HCT116 (cell line): Measurements from ENCODE around the gene ARMC2. TPM values are rescaled to one million over a fixed set of nuclear protein-coding genes. Genes with fewer than 3 reads are reported as not detected.
"Not testable (repeated sequence)": the region's sequence is repeated elsewhere in the genome, so short reads cannot be mapped to it uniquely, and the experiment has no call there.

Experiments
- ATAC-seq: fragments of 200-7000 bp; cut with Tn5 transposase; 2 replicates; pipeline ENCODE4 v1.9.1; 2020; ENCODE audit warnings: mild to moderate bottlenecking, moderate library complexity
- BruUV-seq: library from RNA; stranded (reverse); fragments of 400-500 nt; replicated peaks from 2 replicates; lab custom pipeline; 2021; lab: Mats Ljungman, UMichigan
- CTCF ChIA-PET: fragments of 300-600 bp; sonication (Branson Sonifier 250); formaldehyde crosslinking; loops from one replicate; lab custom pipeline; 2021; ENCODE audit warnings: antibody characterized with exemption; lab: Charles Lee
- POLR2A ChIA-PET: fragments of 300-600, 350-600 bp; sonication (Branson Sonifier 250); formaldehyde crosslinking; loops from one replicate; lab custom pipeline; 2021; ENCODE audit warnings: antibody characterized with exemption; lab: Charles Lee
- RAD21 ChIA-PET, 2 experiments: fragments of 300-600 bp; sonication (Branson Sonifier 250); formaldehyde crosslinking; loops; one replicate each; lab custom pipeline; 2023; ENCODE audit warnings: low total read pairs in 2 of 2; ENCODE audit not compliant: uncharacterized antibody in 2 of 2, unreplicated experiment in 2 of 2, low non-redundant PET in 1 of 2; lab: Charles Lee
- DNase-seq: peaks from one replicate; pipeline ENCODE4 v3.0.0-alpha.2; 2010; ENCODE audit warnings: low read depth, low spot score
- H2AFZ ChIP-seq: fragments of 200-600 bp; shearing (Covaris generic), sonication (generic); 2 replicates; pipeline ENCODE4 v1.6.1; 2017; ENCODE audit warnings: low read depth, mixed run types, mixed read lengths, antibody characterized with exemption, low read length; ENCODE audit not compliant: poor library complexity, severe bottlenecking
- H3K27ac ChIP-seq: 2 replicates; pipeline ENCODE4 v1.5.1; 2012; ENCODE audit warnings: low read depth, low read length
- H3K27me3 ChIP-seq: fragments of 200-600 bp; sonication (generic); 2 replicates; pipeline ENCODE4 v1.6.1; 2016; ENCODE audit warnings: mixed run types, low read length, mixed read lengths; ENCODE audit not compliant: insufficient read depth
- H3K36me3 ChIP-seq, 2 experiments: fragments of 200-500 bp in 1 of 2; fragments of 200-600 bp in 1 of 2; sonication (Bioruptor generic) in 1 of 2; sonication (generic) in 1 of 2; 2 replicates each; pipeline versions ENCODE4 v1.5.1 to v1.6.1; 2014 to 2016; ENCODE audit warnings: low read length in 2 of 2, inconsistent platforms in 1 of 2, mixed read lengths in 1 of 2, mixed run types in 1 of 2; ENCODE audit not compliant: insufficient read depth in 2 of 2, control insufficient read depth in 1 of 2
- H3K4me1 ChIP-seq, 2 experiments: fragments of 200-600 bp in 1 of 2; sonication (generic) in 1 of 2; 2 replicates each; pipeline versions ENCODE4 v1.5.1 to v1.6.1; 2012 to 2017; ENCODE audit warnings: low read length in 2 of 2, inconsistent platforms in 1 of 2, mild to moderate bottlenecking in 1 of 2, mixed read lengths in 1 of 2, mixed run types in 1 of 2, moderate library complexity in 1 of 2; ENCODE audit not compliant: insufficient read depth in 2 of 2, control insufficient read depth in 1 of 2
- H3K4me2 ChIP-seq: fragments of 200-600 bp; sonication (generic); 2 replicates; pipeline ENCODE4 v1.6.1; 2017; ENCODE audit warnings: mixed run types, low read length, mixed read lengths
- H3K4me3 ChIP-seq, 2 experiments: fragments of 200-600 bp in 1 of 2; sonication (generic) in 1 of 2; replicated peaks in 1 of 2; 2 replicates each; pipeline ENCODE4 v1.5.1; 2011 to 2016; ENCODE audit warnings: low read length in 2 of 2, control low read depth in 1 of 2, low read depth in 1 of 2, mild to moderate bottlenecking in 1 of 2, mixed read lengths in 1 of 2, mixed run types in 1 of 2
- H3K79me2 ChIP-seq: fragments of 200-600 bp; sonication (generic); 2 replicates; pipeline ENCODE4 v1.6.1; 2017; ENCODE audit warnings: mild to moderate bottlenecking, mixed run types, low read length, moderate library complexity, mixed read lengths; ENCODE audit not compliant: insufficient read depth
- H3K9ac ChIP-seq: fragments of 200-600 bp; sonication (generic); 2 replicates; pipeline ENCODE4 v1.6.1; 2016; ENCODE audit warnings: low read length, mixed read lengths
- H3K9me2 ChIP-seq: fragments of 200-600 bp; sonication (generic), shearing (Covaris generic); 2 replicates; pipeline ENCODE4 v1.6.1; 2017; ENCODE audit warnings: mixed run types, mild to moderate bottlenecking, moderate library complexity; ENCODE audit not compliant: insufficient read depth
- H3K9me3 ChIP-seq, 2 experiments: fragments of 200-500 bp in 1 of 2; fragments of 200-600 bp in 1 of 2; sonication (Bioruptor generic) in 1 of 2; sonication (generic) in 1 of 2; 2 replicates each; pipeline ENCODE4 v1.6.1; 2014 to 2017; ENCODE audit warnings: low read length in 2 of 2, mixed read lengths in 2 of 2, inconsistent platforms in 1 of 2, low read depth in 1 of 2, mild to moderate bottlenecking in 1 of 2, mixed run types in 1 of 2, moderate library complexity in 1 of 2; ENCODE audit not compliant: control insufficient read depth in 1 of 2, insufficient read depth in 1 of 2
- H4K20me1 ChIP-seq: fragments of 200-600 bp; sonication (generic), shearing (Covaris generic); 2 replicates; pipeline ENCODE4 v1.6.1; 2017; ENCODE audit warnings: mixed run types, mild to moderate bottlenecking, moderate library complexity; ENCODE audit not compliant: insufficient read depth
- CEBPB ChIP-seq: IDR thresholded peaks from 2 replicates; pipeline ENCODE4 v1.6.1; 2012; ENCODE audit warnings: low read depth
- ELF1 ChIP-seq: IDR thresholded peaks from 2 replicates; pipeline ENCODE4 v1.6.1; 2012; ENCODE audit warnings: low read depth, borderline replicate concordance
- POLR2A ChIP-seq: IDR thresholded peaks from 2 replicates; pipeline ENCODE4 v1.7.0; 2011; ENCODE audit warnings: borderline replicate concordance; ENCODE audit not compliant: insufficient read depth, insufficient read length; ENCODE audit errors: extremely low read depth
- RAD21 ChIP-seq: IDR thresholded peaks from 2 replicates; pipeline ENCODE4 v1.6.1; 2012; ENCODE audit warnings: low read depth, mild to moderate bottlenecking
- SIN3A ChIP-seq: IDR thresholded peaks from 2 replicates; pipeline ENCODE4 v1.6.1; 2012; ENCODE audit warnings: low read depth
- SP1 ChIP-seq: IDR thresholded peaks from 2 replicates; pipeline ENCODE4 v1.6.1; 2012; ENCODE audit warnings: low read depth
- ZNF274 ChIP-seq: fragments of 200-500 bp; sonication (Bioruptor generic); IDR thresholded peaks from 2 replicates; pipeline ENCODE4 v1.6.1; 2014; ENCODE audit warnings: mild to moderate bottlenecking, low read depth, low read length, inconsistent platforms
- intact Hi-C: fragments of 100-400 bp; cut with micrococcal nuclease; formaldehyde crosslinking; loops from 2 replicates; pipeline ENCODE4 v1.10.0; 2022
- total RNA-seq: library from RNA; stranded (reverse); gene quantifications from one replicate; pipeline ENCODE4 v1.2.1, GENCODE V29; 2021; ENCODE audit not compliant: unreplicated experiment
- TF ChIP-seq, protein P1 (sequence below): IDR thresholded peaks from 2 replicates; pipeline ENCODE4 v1.6.1; 2012; ENCODE audit warnings: low read depth

The ARMC2 gene
- total RNA-seq, 1 experiment from 2014 or later = 3.6 TPM

DNA sequence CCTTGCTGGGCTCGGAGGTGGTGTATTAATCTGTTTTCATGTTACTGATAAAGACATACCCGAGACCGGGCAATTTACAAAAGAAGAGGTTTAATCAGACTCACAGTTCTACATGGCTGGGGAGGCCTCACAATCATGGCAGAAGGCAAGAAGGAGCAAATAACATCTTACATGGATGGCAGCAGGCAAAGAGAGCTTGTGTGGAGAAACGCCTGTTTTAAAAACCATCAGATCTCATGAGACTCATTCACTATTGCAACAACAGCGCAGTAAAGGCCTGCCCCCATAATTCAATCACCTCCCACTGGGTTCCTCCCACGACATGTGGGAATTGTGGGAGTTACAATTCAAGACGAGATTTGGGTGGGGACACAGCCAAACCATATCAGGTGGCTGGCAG, 30.9 kb upstream of the ARMC2 start:
- H3K27ac ChIP-seq, H3K9ac ChIP-seq, H3K79me2 ChIP-seq, RAD21 ChIA-PET, CTCF ChIA-PET, BruUV-seq, H3K4me2 ChIP-seq, H3K9me3 ChIP-seq, H3K9me2 ChIP-seq, intact Hi-C loops, H4K20me1 ChIP-seq, DNase-seq, H3K4me1 ChIP-seq, H3K27me3 ChIP-seq, POLR2A ChIA-PET, H2AFZ ChIP-seq, H3K36me3 ChIP-seq, ATAC-seq, H3K4me3 ChIP-seq: not testable (repeated sequence)

DNA sequence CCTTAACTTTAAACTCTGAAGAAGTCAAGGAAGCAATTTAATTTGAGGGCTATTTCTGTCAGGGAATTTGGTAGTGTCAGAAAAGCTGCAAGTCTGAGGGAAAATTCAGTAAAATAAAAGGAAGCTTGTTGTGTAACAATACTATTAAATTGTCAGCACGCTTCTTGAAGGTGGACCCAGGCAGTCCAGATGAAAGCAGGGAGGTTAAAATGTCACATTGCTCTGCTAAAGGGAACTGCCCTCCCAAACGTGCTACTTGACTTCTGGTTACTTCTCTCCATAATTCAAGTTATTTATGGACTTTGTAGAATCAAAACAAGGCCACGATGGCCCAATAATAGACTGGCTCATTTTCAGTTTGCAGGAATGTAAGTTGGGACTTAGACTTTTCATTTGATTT, 28.2 kb upstream of the ARMC2 start:
- H3K9me3 ChIP-seq = no peaks in the 10 kb centered on the region
- BruUV-seq = no TSS peak
- H3K27ac ChIP-seq = no peak overlapping the region
- H3K4me3 ChIP-seq = no peak overlapping the region
- no peaks in the 10 kb centered on the region for H3K4me1 ChIP-seq
- no peaks in the 10 kb centered on the region for H3K36me3 ChIP-seq
- no peaks in the 10 kb centered on the region for H3K9me2 ChIP-seq
- H3K9ac ChIP-seq = no peak overlapping the region
- H3K27me3 ChIP-seq = no peaks in the 10 kb centered on the region
- H4K20me1 ChIP-seq = no peaks in the 10 kb centered on the region
- ATAC-seq = no peak
- intact Hi-C loops = no loop called here
- POLR2A ChIA-PET = no interaction called here
- no peak overlapping the region for H2AFZ ChIP-seq
- RAD21 ChIA-PET = no interaction called here
- TF ChIP-seq POLR2A = no peak
- TF ChIP-seq RAD21 = no peak
- no peak for TF ChIP-seq SP1
- no peak for TF ChIP-seq SIN3A
- TF ChIP-seq ZNF274 = no peak
- no peak for TF ChIP-seq CEBPB
- TF ChIP-seq, protein P1, sequence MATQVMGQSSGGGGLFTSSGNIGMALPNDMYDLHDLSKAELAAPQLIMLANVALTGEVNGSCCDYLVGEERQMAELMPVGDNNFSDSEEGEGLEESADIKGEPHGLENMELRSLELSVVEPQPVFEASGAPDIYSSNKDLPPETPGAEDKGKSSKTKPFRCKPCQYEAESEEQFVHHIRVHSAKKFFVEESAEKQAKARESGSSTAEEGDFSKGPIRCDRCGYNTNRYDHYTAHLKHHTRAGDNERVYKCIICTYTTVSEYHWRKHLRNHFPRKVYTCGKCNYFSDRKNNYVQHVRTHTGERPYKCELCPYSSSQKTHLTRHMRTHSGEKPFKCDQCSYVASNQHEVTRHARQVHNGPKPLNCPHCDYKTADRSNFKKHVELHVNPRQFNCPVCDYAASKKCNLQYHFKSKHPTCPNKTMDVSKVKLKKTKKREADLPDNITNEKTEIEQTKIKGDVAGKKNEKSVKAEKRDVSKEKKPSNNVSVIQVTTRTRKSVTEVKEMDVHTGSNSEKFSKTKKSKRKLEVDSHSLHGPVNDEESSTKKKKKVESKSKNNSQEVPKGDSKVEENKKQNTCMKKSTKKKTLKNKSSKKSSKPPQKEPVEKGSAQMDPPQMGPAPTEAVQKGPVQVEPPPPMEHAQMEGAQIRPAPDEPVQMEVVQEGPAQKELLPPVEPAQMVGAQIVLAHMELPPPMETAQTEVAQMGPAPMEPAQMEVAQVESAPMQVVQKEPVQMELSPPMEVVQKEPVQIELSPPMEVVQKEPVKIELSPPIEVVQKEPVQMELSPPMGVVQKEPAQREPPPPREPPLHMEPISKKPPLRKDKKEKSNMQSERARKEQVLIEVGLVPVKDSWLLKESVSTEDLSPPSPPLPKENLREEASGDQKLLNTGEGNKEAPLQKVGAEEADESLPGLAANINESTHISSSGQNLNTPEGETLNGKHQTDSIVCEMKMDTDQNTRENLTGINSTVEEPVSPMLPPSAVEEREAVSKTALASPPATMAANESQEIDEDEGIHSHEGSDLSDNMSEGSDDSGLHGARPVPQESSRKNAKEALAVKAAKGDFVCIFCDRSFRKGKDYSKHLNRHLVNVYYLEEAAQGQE = no peak
- no peak for TF ChIP-seq ELF1
- H3K79me2 ChIP-seq = no peaks in the 10 kb centered on the region
- DNase-seq = no peak
- no peak overlapping the region for H3K4me2 ChIP-seq
- CTCF ChIA-PET = no interaction called here
